Loucy (cell line): Measurements from ENCODE around the gene PORCN.

ENCODE experiments used
- H2AFZ ChIP-seq: fragments of 200-600 bp; sonication (generic); 2 replicates; pipeline ENCODE4 v1.6.0; 2016; ENCODE audit warnings: antibody characterized with exemption, mild to moderate bottlenecking, low read length, moderate library complexity
- H3F3A ChIP-seq: fragments of 200-600 bp; 2 replicates; pipeline ENCODE4 v1.6.0; 2016; ENCODE audit warnings: antibody characterized with exemption, low read depth, mild to moderate bottlenecking
- H3K27me3 ChIP-seq: fragments of 200-600 bp; sonication (generic); 2 replicates; pipeline ENCODE4 v1.6.1; 2014; ENCODE audit warnings: low read length, mild to moderate bottlenecking; ENCODE audit not compliant: insufficient read depth, poor library complexity, severe bottlenecking
- H3K36me3 ChIP-seq: fragments of 200-600 bp; sonication (generic); 2 replicates; pipeline ENCODE4 v1.6.1; 2016; ENCODE audit warnings: low read length; ENCODE audit not compliant: insufficient read depth
- H3K4me1 ChIP-seq: fragments of 200-600 bp; sonication (generic); 2 replicates; pipeline ENCODE4 v1.5.1; 2014; ENCODE audit warnings: low read length, mild to moderate bottlenecking; ENCODE audit not compliant: insufficient read depth, poor library complexity, severe bottlenecking
- H3K4me2 ChIP-seq: fragments of 200-600 bp; sonication (generic); 2 replicates; pipeline ENCODE4 v1.6.0; 2014; ENCODE audit warnings: antibody characterized with exemption, low read length, low read depth, mild to moderate bottlenecking; ENCODE audit not compliant: poor library complexity, severe bottlenecking
- H3K4me3 ChIP-seq: fragments of 200-600 bp; sonication (generic); 2 replicates; pipeline ENCODE4 v1.5.1; 2014; ENCODE audit warnings: low read length, mild to moderate bottlenecking, mixed read lengths; ENCODE audit not compliant: poor library complexity, severe bottlenecking
- H3K79me2 ChIP-seq: fragments of 200-600 bp; sonication (generic); 2 replicates; pipeline ENCODE4 v1.6.1; 2014; ENCODE audit warnings: low read length; ENCODE audit not compliant: insufficient read depth
- H3K9ac ChIP-seq: fragments of 200-600 bp; sonication (generic); 2 replicates; pipeline ENCODE4 v1.6.0; 2014; ENCODE audit warnings: mild to moderate bottlenecking, low read depth, low read length, moderate library complexity; ENCODE audit not compliant: poor library complexity, severe bottlenecking
- H3K9me2 ChIP-seq: fragments of 200-600 bp; sonication (generic); replicated peaks from 2 replicates; pipeline ENCODE4 v1.6.1; 2016; ENCODE audit warnings: low read depth, low read length, mixed read lengths
- H3K9me3 ChIP-seq: fragments of 200-600 bp; sonication (generic); 2 replicates; pipeline ENCODE4 v1.6.1; 2014; ENCODE audit warnings: mild to moderate bottlenecking, antibody characterized with exemption, low read length, low read depth; ENCODE audit not compliant: insufficient read depth
- H4K20me1 ChIP-seq: fragments of 200-600 bp; sonication (generic); 2 replicates; pipeline ENCODE4 v1.6.0; 2014; ENCODE audit warnings: antibody characterized with exemption, low read length, mild to moderate bottlenecking; ENCODE audit not compliant: insufficient read depth, poor library complexity, severe bottlenecking
- CTCF ChIP-seq: fragments of 200-600 bp; sonication (generic); conservative IDR thresholded peaks from 2 replicates; pipeline ENCODE4 v1.5.1; 2014; ENCODE audit warnings: mild to moderate bottlenecking, antibody characterized with exemption, low read length
- EZH2phosphoT487 ChIP-seq: fragments of 200-600 bp; IDR thresholded peaks from 2 replicates; pipeline ENCODE4 v1.6.1; 2018; ENCODE audit warnings: antibody characterized with exemption, mild to moderate bottlenecking, moderate library complexity, borderline replicate concordance

The PORCN gene

GRCh38 chrX:48460606-48461005 is 48.2 kb upstream of the PORCN start:
- TF ChIP-seq CTCF: no peak
- TF ChIP-seq EZH2phosphoT487: no peak
- H2AFZ ChIP-seq: no peak overlapping the region

GRCh38 chrX:48461830-48462229 is 47.0 kb upstream of the PORCN start:
- Histone ChIP-seq H3K4me1 (no peaks in the 10 kb centered on the region), H3K4me3 (no peak overlapping the region), H3F3A (no peaks in the 10 kb centered on the region), H3K9me3 (no peaks in the 10 kb centered on the region), H2AFZ (no peak overlapping the region), H3K9me2 (no peaks in the 10 kb centered on the region), H3K27me3 (no peaks in the 10 kb centered on the region), H3K9ac (no peak overlapping the region), H4K20me1 (no peaks in the 10 kb centered on the region), H3K36me3 (no peaks in the 10 kb centered on the region; the same call in 1 of the 2 replicates), H3K4me2 (no peak overlapping the region), H3K79me2 (no peaks in the 10 kb centered on the region)
- TF ChIP-seq EZH2phosphoT487 (no peak), CTCF (no peak)

More at GRCh38 chrX:48460606-48461005, 48.2 kb upstream of the PORCN start:
- Histone ChIP-seq H3K36me3 (no peaks in the 10 kb centered on the region; the same call in 1 of the 2 replicates), H4K20me1 (no peaks in the 10 kb centered on the region), H3F3A (no peaks in the 10 kb centered on the region), H3K4me1 (no peaks in the 10 kb centered on the region), H3K9ac (no peak overlapping the region), H3K79me2 (no peaks in the 10 kb centered on the region), H3K27me3 (no peaks in the 10 kb centered on the region), H3K9me3 (no peaks in the 10 kb centered on the region), H3K4me2 (no peak overlapping the region), H3K9me2 (no peaks in the 10 kb centered on the region), H3K4me3 (no peak overlapping the region)

GRCh38 chrX:48465336-48465933 is 43.4 kb upstream of the PORCN start:
- Histone ChIP-seq H3F3A (no peaks in the 10 kb centered on the region), H3K36me3 (no peaks in the 10 kb centered on the region; the same call in 1 of the 2 replicates), H3K27me3 (no peaks in the 10 kb centered on the region), H3K9ac (no peak overlapping the region), H3K4me3 (no peak overlapping the region), H3K4me2 (peak overlapping the region; percentile 37), H2AFZ (no peak overlapping the region), H3K4me1 (peaks cover 9% of the 10 kb centered on the region), H3K9me2 (no peaks in the 10 kb centered on the region), H3K9me3 (no peaks in the 10 kb centered on the region), H4K20me1 (no peaks in the 10 kb centered on the region), H3K79me2 (no peaks in the 10 kb centered on the region; the same call in none of the 2 replicates)
- TF ChIP-seq EZH2phosphoT487 (no peak), CTCF (no peak)
